ENCODE results near the gene CEBPE. TPM values are rescaled to one million over a fixed set of nuclear protein-coding genes. Genes with fewer than 3 reads are reported as not detected.

CEBPE gene
- total RNA-seq, 1 experiment from 2014 or later: not detected

DNA sequence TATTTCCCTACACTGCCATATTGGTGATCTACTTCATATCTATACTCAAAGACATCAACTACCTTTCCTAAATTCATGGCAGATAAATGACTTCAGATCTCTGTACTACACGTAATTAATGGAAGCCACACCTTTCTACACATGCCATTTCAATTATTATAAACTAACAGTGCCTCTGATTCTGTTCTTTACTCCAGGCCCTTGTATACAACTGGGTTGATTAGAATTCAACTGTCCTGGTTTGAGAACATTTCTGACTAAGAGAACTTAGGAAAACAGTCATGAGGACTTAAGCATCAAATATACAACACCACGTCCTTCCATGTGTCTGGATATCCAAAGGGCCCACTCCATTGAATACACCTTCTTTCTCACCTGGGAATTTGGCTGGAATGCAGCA, 26.0 kb downstream of the CEBPE start:
- CTCF ChIA-PET: interaction anchor here (1.2 kb wide), 1 partner anchor 16 kb away, joined by 4 read pairs; no protein-coding TSS in a partner anchor
- H3K9me2 ChIP-seq (ENCODE audit: insufficient read depth): no peaks in the 10 kb centered on the region
- BruUV-seq (replicated peaks): no TSS peak
- H3K27ac ChIP-seq (ENCODE audit: low read depth, low read length): no peak overlapping the region
- POLR2A ChIA-PET: no interaction called here
- ATAC-seq (no peak), DNase-seq (ENCODE audit: low read depth, low spot score) (no peak)
- H3K27me3 ChIP-seq (ENCODE audit: insufficient read depth, low read length): no peaks in the 10 kb centered on the region
- no peaks in the 10 kb centered on the region for H3K9me3 ChIP-seq (ENCODE audit: control insufficient read depth in 1 of 2, insufficient read depth in 1 of 2, low read depth in 1 of 2, low read length in 2 of 2)
- H3K9ac ChIP-seq (ENCODE audit: low read length): no peak overlapping the region
- H2AFZ ChIP-seq (ENCODE audit: low read depth, low read length, poor library complexity, severe bottlenecking): no peak overlapping the region
- RAD21 ChIA-PET (ENCODE audit: low non-redundant PET in 1 of 2, low total read pairs in 2 of 2, uncharacterized antibody in 2 of 2, unreplicated experiment in 2 of 2): no interaction called here
- H3K4me3 ChIP-seq (replicated peaks in 1 of 2; ENCODE audit: low read depth in 1 of 2, low read length in 2 of 2): no peak overlapping the region
- peaks cover 88% of the 10 kb centered on the region for H3K79me2 ChIP-seq (ENCODE audit: insufficient read depth, low read length)
- intact Hi-C loops (cut with micrococcal nuclease): no loop called here
- H3K36me3 ChIP-seq (ENCODE audit: control insufficient read depth in 1 of 2, insufficient read depth in 2 of 2, low read length in 2 of 2): peaks cover 38 to 46% of the 10 kb centered on the region in 2 experiments
- no peak for TF ChIP-seq EGR1 (IDR thresholded peaks at IDR 0.05; ENCODE audit: low read depth)
- TF ChIP-seq EZH2 (IDR thresholded peaks at IDR 0.05): no peak
- TF ChIP-seq, protein P1, sequence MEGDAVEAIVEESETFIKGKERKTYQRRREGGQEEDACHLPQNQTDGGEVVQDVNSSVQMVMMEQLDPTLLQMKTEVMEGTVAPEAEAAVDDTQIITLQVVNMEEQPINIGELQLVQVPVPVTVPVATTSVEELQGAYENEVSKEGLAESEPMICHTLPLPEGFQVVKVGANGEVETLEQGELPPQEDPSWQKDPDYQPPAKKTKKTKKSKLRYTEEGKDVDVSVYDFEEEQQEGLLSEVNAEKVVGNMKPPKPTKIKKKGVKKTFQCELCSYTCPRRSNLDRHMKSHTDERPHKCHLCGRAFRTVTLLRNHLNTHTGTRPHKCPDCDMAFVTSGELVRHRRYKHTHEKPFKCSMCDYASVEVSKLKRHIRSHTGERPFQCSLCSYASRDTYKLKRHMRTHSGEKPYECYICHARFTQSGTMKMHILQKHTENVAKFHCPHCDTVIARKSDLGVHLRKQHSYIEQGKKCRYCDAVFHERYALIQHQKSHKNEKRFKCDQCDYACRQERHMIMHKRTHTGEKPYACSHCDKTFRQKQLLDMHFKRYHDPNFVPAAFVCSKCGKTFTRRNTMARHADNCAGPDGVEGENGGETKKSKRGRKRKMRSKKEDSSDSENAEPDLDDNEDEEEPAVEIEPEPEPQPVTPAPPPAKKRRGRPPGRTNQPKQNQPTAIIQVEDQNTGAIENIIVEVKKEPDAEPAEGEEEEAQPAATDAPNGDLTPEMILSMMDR (IDR thresholded peaks at IDR 0.05 in 2 of 3, conservative IDR thresholded peaks at IDR 0.05 in 1 of 3; ENCODE audit: borderline replicate concordance in 1 of 3, insufficient read depth in 1 of 3, low read depth in 2 of 3, low read length in 2 of 3): no peak
- no peak for TF ChIP-seq POLR2AphosphoS5 (IDR thresholded peaks at IDR 0.05; ENCODE audit: low read depth, low read length)
- no peak for TF ChIP-seq FOSL1 (IDR thresholded peaks at IDR 0.05; ENCODE audit: low read depth)
- no peak for TF ChIP-seq TCF7L2 (IDR thresholded peaks at IDR 0.05; ENCODE audit: borderline replicate concordance, extremely low read depth, insufficient read depth, insufficient read length)
- TF ChIP-seq, protein P2, sequence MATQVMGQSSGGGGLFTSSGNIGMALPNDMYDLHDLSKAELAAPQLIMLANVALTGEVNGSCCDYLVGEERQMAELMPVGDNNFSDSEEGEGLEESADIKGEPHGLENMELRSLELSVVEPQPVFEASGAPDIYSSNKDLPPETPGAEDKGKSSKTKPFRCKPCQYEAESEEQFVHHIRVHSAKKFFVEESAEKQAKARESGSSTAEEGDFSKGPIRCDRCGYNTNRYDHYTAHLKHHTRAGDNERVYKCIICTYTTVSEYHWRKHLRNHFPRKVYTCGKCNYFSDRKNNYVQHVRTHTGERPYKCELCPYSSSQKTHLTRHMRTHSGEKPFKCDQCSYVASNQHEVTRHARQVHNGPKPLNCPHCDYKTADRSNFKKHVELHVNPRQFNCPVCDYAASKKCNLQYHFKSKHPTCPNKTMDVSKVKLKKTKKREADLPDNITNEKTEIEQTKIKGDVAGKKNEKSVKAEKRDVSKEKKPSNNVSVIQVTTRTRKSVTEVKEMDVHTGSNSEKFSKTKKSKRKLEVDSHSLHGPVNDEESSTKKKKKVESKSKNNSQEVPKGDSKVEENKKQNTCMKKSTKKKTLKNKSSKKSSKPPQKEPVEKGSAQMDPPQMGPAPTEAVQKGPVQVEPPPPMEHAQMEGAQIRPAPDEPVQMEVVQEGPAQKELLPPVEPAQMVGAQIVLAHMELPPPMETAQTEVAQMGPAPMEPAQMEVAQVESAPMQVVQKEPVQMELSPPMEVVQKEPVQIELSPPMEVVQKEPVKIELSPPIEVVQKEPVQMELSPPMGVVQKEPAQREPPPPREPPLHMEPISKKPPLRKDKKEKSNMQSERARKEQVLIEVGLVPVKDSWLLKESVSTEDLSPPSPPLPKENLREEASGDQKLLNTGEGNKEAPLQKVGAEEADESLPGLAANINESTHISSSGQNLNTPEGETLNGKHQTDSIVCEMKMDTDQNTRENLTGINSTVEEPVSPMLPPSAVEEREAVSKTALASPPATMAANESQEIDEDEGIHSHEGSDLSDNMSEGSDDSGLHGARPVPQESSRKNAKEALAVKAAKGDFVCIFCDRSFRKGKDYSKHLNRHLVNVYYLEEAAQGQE (IDR thresholded peaks at IDR 0.05; ENCODE audit: low read depth): no peak
- TF ChIP-seq YY1 (IDR thresholded peaks at IDR 0.05; ENCODE audit: extremely low read depth, insufficient replicate concordance, low read depth, low read length): no peak
- TF ChIP-seq, protein P3, sequence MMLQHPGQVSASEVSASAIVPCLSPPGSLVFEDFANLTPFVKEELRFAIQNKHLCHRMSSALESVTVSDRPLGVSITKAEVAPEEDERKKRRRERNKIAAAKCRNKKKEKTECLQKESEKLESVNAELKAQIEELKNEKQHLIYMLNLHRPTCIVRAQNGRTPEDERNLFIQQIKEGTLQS (IDR thresholded peaks at IDR 0.05): no peak
- TF ChIP-seq SRF (IDR thresholded peaks at IDR 0.05; ENCODE audit: low read depth): no peak
- TF ChIP-seq JUND (IDR thresholded peaks at IDR 0.05): no peak
- no peak for TF ChIP-seq RAD21 (IDR thresholded peaks at IDR 0.05; ENCODE audit: low read depth)
- TF ChIP-seq SP1 (IDR thresholded peaks at IDR 0.05; ENCODE audit: low read depth): no peak
- TF ChIP-seq, protein P4, sequence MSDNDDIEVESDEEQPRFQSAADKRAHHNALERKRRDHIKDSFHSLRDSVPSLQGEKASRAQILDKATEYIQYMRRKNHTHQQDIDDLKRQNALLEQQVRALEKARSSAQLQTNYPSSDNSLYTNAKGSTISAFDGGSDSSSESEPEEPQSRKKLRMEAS (IDR thresholded peaks at IDR 0.05): no peak
- no peak for TF ChIP-seq SIN3A (IDR thresholded peaks at IDR 0.05; ENCODE audit: low read depth)
- H3K4me2 ChIP-seq (ENCODE audit: low read length): peak overlapping the region; percentile 95; the same call in 1 of the 2 replicates
- H3K4me1 ChIP-seq (ENCODE audit: control insufficient read depth in 1 of 2, insufficient read depth in 2 of 2, low read length in 2 of 2): peaks cover 6 to 12% of the 10 kb centered on the region in 2 experiments; a peak in 2 of 4 replicates
- peaks cover 6% of the 10 kb centered on the region; the same call in 1 of the 2 replicates for H4K20me1 ChIP-seq (ENCODE audit: insufficient read depth)
